GM12891 (cell line): ENCODE measurements around the gene KAZALD1.

Experiments
- POLR2A ChIP-seq: IDR thresholded peaks from 2 replicates; pipeline ENCODE4 v1.6.1; 2011; ENCODE audit warnings: low read depth, low read length, control low read depth
- SPI1 ChIP-seq: IDR thresholded peaks from 2 replicates; pipeline ENCODE4 v1.6.1; 2011; ENCODE audit warnings: low read depth, low read length, control low read depth
- TAF1 ChIP-seq: IDR thresholded peaks from 2 replicates; pipeline ENCODE4 v1.6.1; 2011; ENCODE audit warnings: low read depth, low read length, control low read depth

GRCh38 chr10:101070098-101070497 is 8.3 kb downstream of the KAZALD1 start:
- TF ChIP-seq SPI1 (no peak), POLR2A (no peak), TAF1 (no peak)
